OCI-LY7 (cell line): ENCODE data around the gene POLDIP3.
"Not testable (repeated sequence)": the region's sequence is repeated elsewhere in the genome, so short reads cannot be mapped to it uniquely, and the experiment has no call there.

Experiments used
- CTCF ChIP-seq: fragments of 200-600 bp; sonication (generic); conservative IDR thresholded peaks from 2 replicates; pipeline ENCODE4 v1.5.1; 2014; ENCODE audit warnings: mild to moderate bottlenecking, antibody characterized with exemption, low read length, moderate library complexity, mixed read lengths
- EZH2phosphoT487 ChIP-seq: fragments of 200-600 bp; sonication (generic); IDR thresholded peaks from 2 replicates; pipeline ENCODE4 v1.6.1; 2018; ENCODE audit warnings: low read depth, borderline replicate concordance, mild to moderate bottlenecking, mixed run types, antibody characterized with exemption, low read length, moderate library complexity, mixed read lengths

DNA sequence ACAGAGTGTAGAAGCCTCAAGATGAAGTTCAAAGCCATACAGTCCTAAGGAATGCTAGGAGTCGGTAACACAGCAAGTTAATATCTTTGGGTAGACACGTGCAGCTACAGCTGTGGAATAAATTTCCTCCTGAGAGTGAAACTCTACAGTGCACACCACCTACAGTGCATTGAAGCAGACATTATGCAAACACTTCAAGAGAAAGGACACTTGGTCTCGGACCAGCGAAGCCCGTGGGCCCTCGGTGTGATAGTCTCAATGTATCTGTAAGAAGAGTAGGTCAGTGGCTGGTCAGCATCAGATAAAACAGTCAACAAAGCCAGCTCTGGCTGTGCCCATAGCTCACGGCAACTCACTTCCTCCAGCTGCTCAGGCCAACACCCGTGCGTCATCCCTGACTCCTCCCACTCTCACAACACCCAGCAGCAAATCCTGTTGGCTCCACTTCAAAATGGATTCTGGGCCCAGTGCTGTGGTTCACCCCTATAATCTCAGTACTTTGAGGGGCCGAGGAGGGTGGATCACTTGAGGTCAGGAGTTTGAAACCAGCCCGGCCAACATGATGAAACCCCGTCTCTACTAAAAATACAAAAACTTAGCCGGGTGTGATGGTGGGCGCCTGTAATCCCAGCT lies 77.4 kb downstream of the POLDIP3 start:
- TF ChIP-seq CTCF, EZH2phosphoT487: not testable (repeated sequence)
